Spleen (tissue), 11 donors: ENCODE data around the gene KIF5C. TPM values are rescaled to one million over a fixed set of nuclear protein-coding genes. Genes with fewer than 3 reads are reported as not detected.

Source experiments
- DNase-seq: peaks from one replicate; pipeline ENCODE4 v3.0.0-alpha.2; 2020
- H3K27ac ChIP-seq, 8 donors: fragments of 200-600 bp; sonication (generic) in 7 of 8; 1 replicate in 4 of 8; 2 replicates in 4 of 8; pipeline versions ENCODE4 v1.5.0 to v1.8.0; 2016 to 2021; ENCODE audit warnings: inconsistent platforms in 4 of 8, mild to moderate bottlenecking in 4 of 8, moderate library complexity in 1 of 8
- H3K27me3 ChIP-seq, 7 donors: fragments of 200-600 bp; sonication (generic) in 6 of 7; replicated peaks in 1 of 7; 1 replicate in 4 of 7; 2 replicates in 3 of 7; pipeline versions ENCODE4 v1.5.0 to v1.8.0; 2016 to 2021; ENCODE audit warnings: inconsistent platforms in 3 of 7, mild to moderate bottlenecking in 1 of 7
- H3K36me3 ChIP-seq, 6 donors: fragments of 200-600 bp; sonication (generic) in 5 of 6; 1 replicate in 4 of 6; 2 replicates in 2 of 6; pipeline versions ENCODE4 v1.5.0 to v1.8.0; 2016 to 2021; ENCODE audit warnings: inconsistent platforms in 2 of 6
- H3K4me1 ChIP-seq, 6 donors: fragments of 200-600 bp; sonication (generic) in 5 of 6; 1 replicate in 3 of 6; 2 replicates in 3 of 6; pipeline versions ENCODE4 v1.5.0 to v1.8.0; 2016 to 2021; ENCODE audit warnings: inconsistent platforms in 3 of 6
- H3K4me3 ChIP-seq, 8 donors: fragments of 200-600 bp; sonication (generic) in 7 of 8; 1 replicate in 4 of 8; 2 replicates in 4 of 8; pipeline versions ENCODE4 v1.5.0 to v1.8.0; 2016 to 2021; ENCODE audit warnings: inconsistent platforms in 4 of 8, mild to moderate bottlenecking in 4 of 8, moderate library complexity in 2 of 8
- H3K9me3 ChIP-seq, 8 donors: fragments of 200-600 bp; sonication (generic) in 7 of 8; 1 replicate in 4 of 8; 2 replicates in 4 of 8; pipeline versions ENCODE4 v1.5.0 to v1.8.0; 2016 to 2021; ENCODE audit warnings: inconsistent platforms in 4 of 8
- CTCF ChIP-seq, 11 experiments: fragments of 200-600 bp in 7 of 11; fragments of 450-650 bp in 4 of 11; sonication (generic) in 4 of 11; IDR thresholded peaks in 8 of 11; conservative IDR thresholded peaks in 3 of 11; 1 replicate in 7 of 11; 2 replicates in 4 of 11; pipeline versions ENCODE4 v1.4.0 to v1.8.0; 2016 to 2021; ENCODE audit warnings: antibody characterized with exemption in 11 of 11, inconsistent platforms in 4 of 11, mild to moderate bottlenecking in 1 of 11
- POLR2A ChIP-seq, 3 donors: fragments of 450-650 bp; IDR thresholded peaks; one replicate each; pipeline ENCODE4 v1.5.1; 2017; ENCODE audit warnings: antibody characterized with exemption in 3 of 3, mild to moderate bottlenecking in 1 of 3
- POLR2AphosphoS5 ChIP-seq, 3 donors: sonication (generic); formaldehyde crosslinking; IDR thresholded peaks; one replicate each; pipeline ENCODE4 v1.5.1; 2017; ENCODE audit warnings: antibody characterized with exemption in 3 of 3
- WGBS, 5 donors: extraction: QIAGEN DNeasy Blood & Tissue Kit in 3 of 5; methylation state at CpG; one replicate each; pipeline versions ENCODE4 v1.1.5 to v1.1.7; 2013 to 2018; 5-methylcytosine and 5-hydroxymethylcytosine counted together
- intact Hi-C: fragments of 100-400 bp; cut with DNase I; formaldehyde crosslinking; loops from one replicate; pipeline ENCODE4 v1.15.0; 2023; ENCODE audit warnings: low total_unique reads
- polyA plus RNA-seq, 3 donors: library from polyadenylated mRNA; stranded (reverse); fragments of 200-250 nt; gene quantifications; one replicate each; pipeline ENCODE4 v1.2.1, GENCODE V29; 2013
- total RNA-seq, 7 donors: library from RNA; depleted of rRNA in 3 of 7; stranded (reverse); fragments of >200 nt in 3 of 7; fragmentation: NEBNext Ultra II Directional in 4 of 7; extraction: Animal tissue kit (Norgen Biotek cat#: 25700) in 4 of 7; gene quantifications; one replicate each; pipeline versions ENCODE4 v1.1.0 to v1.2.1, GENCODE V29; 2016 to 2021
- donor health status: healthy with polysubstance abuse.
- donor health status: DM: no; HTN: no; CAD: no; lungs with moderate emphysema.
- donor health status: DM: no; HTN: no; CAD: no.
- donor health status: Bipolar disorder and iron deficiency.
- donor health status: healthy.
- donor health status: DM: no; HTN: no; CAD: no.
- donor health status: DM: yes; HTN: yes; CAD: no.

The KIF5C gene
- total and polyA plus RNA-seq, 10 donors, result 0.61 to 8.3 (median 4.3) TPM

GRCh38 chr2:149023091-149023490, 148.1 kb downstream of the KIF5C start:
- intact Hi-C loops, result no loop called here
- 70 to 93% (median 84%) methylated on average over 6 of the region's 6 CpGs for WGBS, 5 donors

DNA sequence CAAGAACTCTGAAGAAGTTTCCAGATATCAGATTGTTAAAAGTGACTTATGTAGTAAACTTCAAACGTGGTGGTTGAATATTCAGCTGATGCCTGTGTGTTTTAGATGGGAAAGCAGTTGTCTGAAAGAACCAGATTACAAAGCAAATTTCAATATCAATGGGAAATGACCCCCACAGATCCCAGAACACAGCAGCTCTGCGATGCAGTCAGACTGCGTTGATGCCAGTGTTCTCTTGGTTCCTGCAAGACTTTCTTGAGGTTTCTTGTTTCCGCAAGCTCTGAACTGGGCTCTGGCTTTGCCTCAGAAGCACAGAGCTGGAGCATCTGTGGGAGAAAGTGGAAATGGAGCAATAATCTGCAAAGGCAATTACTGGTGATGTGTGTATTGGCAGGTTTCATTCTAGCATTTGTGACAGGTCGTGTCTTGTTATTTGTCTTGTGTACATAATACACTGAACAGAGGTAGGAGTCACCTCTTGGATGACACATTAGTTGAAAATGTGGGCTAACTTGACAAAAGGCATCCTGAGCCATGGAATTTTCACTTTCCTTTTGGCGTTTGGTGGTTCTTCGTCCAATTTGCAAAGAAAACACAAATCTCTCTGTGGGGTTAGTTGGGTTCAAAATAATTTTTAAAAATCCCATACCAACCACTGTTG, 152.7 kb downstream of the KIF5C start:
- Histone ChIP-seq H3K36me3 (no peaks in the 10 kb centered on the region), H3K27me3 (peaks cover 0 to 3% (median 0%) of the 10 kb centered on the region in 7 donors), H3K4me1 (peaks cover 0 to 3% (median 0%) of the 10 kb centered on the region in 6 donors), H3K4me3 (no peak overlapping the region), H3K27ac (no peak overlapping the region), H3K9me3 (no peaks in the 10 kb centered on the region)
- intact Hi-C loops, result no loop called here
- DNase-seq, result no peak
- 62 to 79% (median 70%) methylated on average over 7 of the region's 7 CpGs for WGBS, 5 donors
- TF ChIP-seq CTCF (IDR thresholded peaks at IDR 0.05 in 8 of 11, conservative IDR thresholded peaks at IDR 0.05 in 3 of 11) (no peak), POLR2AphosphoS5 (IDR thresholded peaks at IDR 0.05) (no peak), POLR2A (IDR thresholded peaks at IDR 0.05) (no peak)

More at GRCh38 chr2:149023091-149023490, 148.1 kb downstream of the KIF5C start:
- no peaks in the 10 kb centered on the region for H3K36me3 ChIP-seq
- no peak overlapping the region for H3K4me3 ChIP-seq
- peak overlapping the region in 2 of 8 donors; percentile 72 to 76 for H3K27ac ChIP-seq
- no peaks in the 10 kb centered on the region for H3K9me3 ChIP-seq
- no peaks in the 10 kb centered on the region for H3K27me3 ChIP-seq
- TF ChIP-seq POLR2AphosphoS5 (IDR thresholded peaks at IDR 0.05) (no peak), POLR2A (IDR thresholded peaks at IDR 0.05) (no peak), CTCF (IDR thresholded peaks at IDR 0.05 in 8 of 11, conservative IDR thresholded peaks at IDR 0.05 in 3 of 11) (no peak)
- H3K4me1 ChIP-seq, result peaks cover 0 to 27% (median 9%) of the 10 kb centered on the region in 6 donors
- no peak for DNase-seq

GRCh38 chr2:149028377-149028776, 153.3 kb downstream of the KIF5C start:
- intact Hi-C loops, result no loop called here
- WGBS, 5 donors, result 76 to 86% (median 78%) methylated on average over 6 of the region's 6 CpGs
- Histone ChIP-seq H3K36me3 (no peaks in the 10 kb centered on the region), H3K27ac (no peak overlapping the region), H3K27me3 (peaks cover 0 to 3% (median 0%) of the 10 kb centered on the region in 7 donors), H3K4me3 (no peak overlapping the region), H3K4me1 (peaks cover 0 to 3% (median 0%) of the 10 kb centered on the region in 6 donors), H3K9me3 (no peaks in the 10 kb centered on the region)
- TF ChIP-seq POLR2A (IDR thresholded peaks at IDR 0.05), result no peak
- no peak for TF ChIP-seq POLR2AphosphoS5 (IDR thresholded peaks at IDR 0.05)
- no peak for TF ChIP-seq CTCF (IDR thresholded peaks at IDR 0.05 in 8 of 11, conservative IDR thresholded peaks at IDR 0.05 in 3 of 11)
- no peak for DNase-seq

DNA sequence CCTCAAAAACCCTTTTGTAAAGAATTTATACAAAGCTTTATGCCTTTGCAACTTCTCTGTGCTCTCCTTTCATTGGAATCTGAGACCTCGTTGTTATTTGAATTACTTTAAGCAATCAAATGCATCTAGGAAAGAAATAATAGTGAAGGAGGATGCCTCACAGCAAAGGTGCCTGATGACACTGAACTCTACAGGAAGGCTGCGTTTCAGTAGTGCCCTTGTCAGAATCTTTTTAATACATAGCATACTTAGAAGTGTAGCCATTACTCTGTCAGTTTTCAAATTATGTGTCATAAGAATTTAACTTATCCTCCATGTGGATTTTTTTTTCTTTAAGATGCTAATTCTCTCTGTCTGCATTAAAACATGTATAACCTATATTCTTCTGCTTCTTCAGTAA, 153.9 kb downstream of the KIF5C start:
- Histone ChIP-seq H3K27me3 (peaks cover 0 to 3% (median 0%) of the 10 kb centered on the region in 7 donors), H3K27ac (no peak overlapping the region), H3K4me1 (peaks cover 0 to 3% (median 0%) of the 10 kb centered on the region in 6 donors), H3K4me3 (no peak overlapping the region), H3K9me3 (no peaks in the 10 kb centered on the region), H3K36me3 (no peaks in the 10 kb centered on the region)
- TF ChIP-seq POLR2AphosphoS5 (IDR thresholded peaks at IDR 0.05) (no peak), POLR2A (IDR thresholded peaks at IDR 0.05) (no peak), CTCF (IDR thresholded peaks at IDR 0.05 in 8 of 11, conservative IDR thresholded peaks at IDR 0.05 in 3 of 11) (no peak)
- DNase-seq, result no peak
- intact Hi-C loops, result no loop called here
- 81 to 90% (median 81%) methylated on average over 2 of the region's 2 CpGs for WGBS, 5 donors
